Right lobe of liver (tissue), 4 donors: ENCODE measurements around the gene CLEC2L.

Experiments
- POLR2A ChIP-seq: fragments of 450-650 bp; IDR thresholded peaks from one replicate; pipeline ENCODE4 v1.6.1; 2017; ENCODE audit warnings: antibody characterized with exemption, mild to moderate bottlenecking
- TF ChIP-seq, protein P1 (sequence below), 4 donors: fragments of 200-600 bp in 3 of 4; fragments of 450-650 bp in 1 of 4; IDR thresholded peaks; one replicate each; pipeline versions ENCODE4 v1.5.1 to v1.8.0; 2016 to 2022; ENCODE audit warnings: antibody characterized with exemption in 4 of 4, mild to moderate bottlenecking in 2 of 4
- donor health status: DM: no; HTN: no; CAD: no.
- donor health status: DM: no; HTN: no; CAD: no.
- donor health status: DM: no; HTN: yes; CAD: no.

DNA sequence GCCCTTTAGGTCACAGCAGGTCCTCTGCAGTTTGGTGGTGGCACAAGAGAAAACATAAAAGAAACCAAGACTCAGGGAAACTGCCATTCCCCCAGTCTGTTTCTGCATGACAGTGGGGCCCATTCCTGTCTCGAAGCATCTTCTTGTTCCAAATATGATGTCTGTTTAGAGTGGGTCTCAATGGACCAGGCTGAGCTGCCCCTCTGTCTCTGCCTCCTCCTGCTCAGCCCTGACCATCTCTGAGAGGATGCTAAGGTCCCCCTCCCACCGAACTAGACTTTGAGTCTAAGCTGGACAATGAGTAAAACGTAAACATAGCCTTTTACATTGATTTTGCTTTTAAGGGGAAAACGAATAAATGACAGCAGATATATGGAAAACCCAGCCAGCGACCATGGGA, 40.4 kb downstream of the CLEC2L start:
- TF ChIP-seq, protein P1, sequence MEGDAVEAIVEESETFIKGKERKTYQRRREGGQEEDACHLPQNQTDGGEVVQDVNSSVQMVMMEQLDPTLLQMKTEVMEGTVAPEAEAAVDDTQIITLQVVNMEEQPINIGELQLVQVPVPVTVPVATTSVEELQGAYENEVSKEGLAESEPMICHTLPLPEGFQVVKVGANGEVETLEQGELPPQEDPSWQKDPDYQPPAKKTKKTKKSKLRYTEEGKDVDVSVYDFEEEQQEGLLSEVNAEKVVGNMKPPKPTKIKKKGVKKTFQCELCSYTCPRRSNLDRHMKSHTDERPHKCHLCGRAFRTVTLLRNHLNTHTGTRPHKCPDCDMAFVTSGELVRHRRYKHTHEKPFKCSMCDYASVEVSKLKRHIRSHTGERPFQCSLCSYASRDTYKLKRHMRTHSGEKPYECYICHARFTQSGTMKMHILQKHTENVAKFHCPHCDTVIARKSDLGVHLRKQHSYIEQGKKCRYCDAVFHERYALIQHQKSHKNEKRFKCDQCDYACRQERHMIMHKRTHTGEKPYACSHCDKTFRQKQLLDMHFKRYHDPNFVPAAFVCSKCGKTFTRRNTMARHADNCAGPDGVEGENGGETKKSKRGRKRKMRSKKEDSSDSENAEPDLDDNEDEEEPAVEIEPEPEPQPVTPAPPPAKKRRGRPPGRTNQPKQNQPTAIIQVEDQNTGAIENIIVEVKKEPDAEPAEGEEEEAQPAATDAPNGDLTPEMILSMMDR (IDR thresholded peaks at IDR 0.05), result no peak
- TF ChIP-seq POLR2A, result no peak
